K562 (cell line): ENCODE results near the gene SLC25A5. TPM values are rescaled to one million over a fixed set of nuclear protein-coding genes. Genes with fewer than 3 reads are reported as not detected.
"Not testable (repeated sequence)": the region's sequence is repeated elsewhere in the genome, so short reads cannot be mapped to it uniquely, and the experiment has no call there.

Source experiments
- ATAC-seq: fragments of 200-7000 bp; cut with Tn5 transposase; 3 replicates; pipeline ENCODE4 v1.9.1; 2020; ENCODE audit warnings: moderate library complexity
- BruUV-seq: library from RNA; stranded (reverse); fragments of 400-500 nt; replicated peaks from 2 replicates; lab custom pipeline; 2021; lab: Mats Ljungman, UMichigan
- CTCF ChIA-PET: fragments of 300-600 bp; formaldehyde crosslinking; extraction: SDS; loops from one replicate; lab custom pipeline; 2021; ENCODE audit warnings: low intra/inter-chr PET ratio; lab: Yijun Ruan, JAX
- POLR2A ChIA-PET: fragments of 300-600, 350-650 bp; sonication (Branson Sonifier 250); formaldehyde crosslinking; extraction: SDS; loops from one replicate; lab custom pipeline; 2021; ENCODE audit warnings: antibody characterized with exemption, inconsistent platforms; lab: Yijun Ruan, JAX
- DNase-seq, 4 experiments: peaks; one replicate each; pipeline versions ENCODE4 v3.0.0 to v3.0.0-alpha.2; 2011 to 2018; ENCODE audit warnings: low spot score in 3 of 4, mixed read lengths in 3 of 4; ENCODE audit errors: extremely low read depth in 1 of 4
- FAIRE-seq: peaks from 2 replicates; lab custom pipeline; 2011; peaks lifted over from hg19 to GRCh38; lab: Jason Lieb, UNC
- H2AFZ ChIP-seq: 2 replicates; pipeline ENCODE4 v1.6.0; 2011; ENCODE audit warnings: low read depth, low read length, control low read depth, inconsistent platforms
- H3K27ac ChIP-seq: fragments of 200-600 bp; 3 replicates; pipeline ENCODE4 v1.8.0; 2011; ENCODE audit warnings: low read depth, mild to moderate bottlenecking, control low read depth, inconsistent platforms, low read length, moderate library complexity, mixed read lengths; ENCODE audit errors: extremely low read depth
- H3K27me3 ChIP-seq, 2 experiments: fragments of 300-600 bp in 1 of 2; 2 replicates in 1 of 2; 3 replicates in 1 of 2; pipeline versions ENCODE4 v1.6.0 to v1.8.0; 2011; ENCODE audit warnings: inconsistent platforms in 2 of 2, low read length in 2 of 2, mild to moderate bottlenecking in 1 of 2, mixed read lengths in 1 of 2, moderate library complexity in 1 of 2; ENCODE audit not compliant: control insufficient read depth in 2 of 2, insufficient read depth in 2 of 2
- H3K36me3 ChIP-seq: fragments of 300-600 bp; 3 replicates; pipeline ENCODE4 v1.8.0; 2011; ENCODE audit warnings: mild to moderate bottlenecking, low read length, inconsistent platforms; ENCODE audit not compliant: control insufficient read depth, insufficient read depth
- H3K4me1 ChIP-seq, 2 experiments: fragments of 200-600 bp in 1 of 2; replicated peaks in 1 of 2; 2 replicates in 1 of 2; 3 replicates in 1 of 2; pipeline versions ENCODE4 v1.5.1 to v1.8.0; 2011; ENCODE audit warnings: inconsistent platforms in 2 of 2, low read length in 2 of 2, mild to moderate bottlenecking in 1 of 2, mixed read lengths in 1 of 2, moderate library complexity in 1 of 2; ENCODE audit not compliant: control insufficient read depth in 2 of 2, insufficient read depth in 2 of 2
- H3K4me2 ChIP-seq: 2 replicates; pipeline ENCODE4 v1.6.1; 2011; ENCODE audit warnings: low read length, control low read depth, inconsistent platforms, mixed read lengths; ENCODE audit not compliant: insufficient read depth
- H3K4me3 ChIP-seq: fragments of 200-600 bp; sonication (generic), shearing (Covaris generic); 2 replicates; pipeline ENCODE4 v1.5.1; 2016; ENCODE audit warnings: control low read depth, inconsistent platforms
- H3K79me2 ChIP-seq: fragments of 200-600 bp; 3 replicates; pipeline ENCODE4 v1.8.0; 2011; ENCODE audit warnings: low read length, inconsistent platforms; ENCODE audit not compliant: control insufficient read depth, insufficient read depth
- H3K9ac ChIP-seq, 2 experiments: 2 replicates each; pipeline versions ENCODE4 v1.6.0 to v1.6.1; 2011; ENCODE audit warnings: low read depth in 2 of 2, low read length in 2 of 2, control low read depth in 1 of 2, inconsistent platforms in 1 of 2, mild to moderate bottlenecking in 1 of 2, mixed read lengths in 1 of 2; ENCODE audit not compliant: insufficient read depth in 1 of 2
- H3K9me1 ChIP-seq: one replicate; pipeline ENCODE4 v1.6.0; 2011; ENCODE audit warnings: inconsistent platforms, mild to moderate bottlenecking, low read length, moderate library complexity; ENCODE audit not compliant: control insufficient read depth, insufficient read depth
- H3K9me3 ChIP-seq: replicated peaks from 2 replicates; pipeline ENCODE4 v1.5.1; 2011; ENCODE audit warnings: low read depth, low read length, inconsistent platforms; ENCODE audit not compliant: control insufficient read depth, insufficient read depth
- H4K20me1 ChIP-seq: replicated peaks from 2 replicates; pipeline ENCODE4 v1.6.1; 2011; ENCODE audit warnings: low read length, inconsistent platforms, mixed read lengths; ENCODE audit not compliant: control insufficient read depth, insufficient read depth
- BDP1 ChIP-seq: IDR thresholded peaks from 3 replicates; pipeline ENCODE4 v1.6.1; 2011; ENCODE audit not compliant: insufficient read length, insufficient read depth
- ZNF75A ChIP-seq: fragments of 450-650 bp; formaldehyde crosslinking; IDR thresholded peaks from 2 replicates; pipeline ENCODE4 v1.4.0; 2020; ENCODE audit warnings: mild to moderate bottlenecking
- WGBS: fragments of 100-300 bp; shearing (Covaris generic); methylation state at CpG from one replicate; pipeline ENCODE4 v1.1.6; 2016; ENCODE audit warnings: low coverage, mixed read lengths; ENCODE audit not compliant: insufficient coverage; ENCODE audit errors: missing lambda C conversion rate; 5-methylcytosine and 5-hydroxymethylcytosine counted together
- in situ Hi-C: fragments of 300-500 bp; cut with MboI; formaldehyde crosslinking; loops from 4 replicates; pipeline ENCODE4 v1.15.0; 2018; ENCODE audit warnings: inconsistent platforms, mixed read lengths
- intact Hi-C: fragments of 100-400 bp; cut with micrococcal nuclease; formaldehyde crosslinking; loops from 2 replicates; pipeline ENCODE4 v1.14.2; 2022
- polyA plus RNA-seq, 8 experiments: library from polyadenylated mRNA; depleted of rRNA in 4 of 8; stranded (reverse) in 5 of 8; unstranded in 3 of 8; fragments of >200 nt; fragmentation: Nextera tagmentation in 2 of 8; fragmentation: Illumina TruSeq in 1 of 8; extraction: Ambion mirVana in 2 of 8; extraction: Trizol in 1 of 8; gene quantifications; 2 replicates each; pipeline versions ENCODE4 v1.2.1 to v1.2.3, GENCODE V29; 2011 to 2014; ENCODE audit warnings: inconsistent platforms in 1 of 8, missing spikeins in 1 of 8
- total RNA-seq, 7 experiments: library from RNA; depleted of rRNA in 6 of 7; stranded (reverse); fragments of >200 nt in 6 of 7; fragmentation: Illumina TruSeq in 2 of 7; extraction: Trizol in 2 of 7; gene quantifications; 2 replicates each; pipeline versions ENCODE4 v1.2.1 to v1.2.3, GENCODE V29; 2011 to 2021; ENCODE audit warnings: low replicate concordance in 1 of 7

The SLC25A5 gene
- total and polyA plus RNA-seq, 9 of the 15 experiments (the other 6 are each of a cell fraction or from before 2014, with no cell fraction given), result 470 to 5,247 (median 596) TPM

- H3K9ac ChIP-seq, result no peak overlapping the region
- no peaks in the 10 kb centered on the region for H3K79me2 ChIP-seq
- no peaks in the 10 kb centered on the region for H4K20me1 ChIP-seq
- no peaks in the 10 kb centered on the region for H3K36me3 ChIP-seq
- POLR2A ChIA-PET, result interaction anchor here (0.7 to 1.5 kb wide), 3 partner anchors 10 to 299 kb away, joined by 3 to 4 read pairs (median 3); partner anchors contain the start of gene RPL39
- H3K9me3 ChIP-seq, result no peaks in the 10 kb centered on the region
- H3K27ac ChIP-seq, result no peak overlapping the region
- TF ChIP-seq ZNF75A (CRISPR knock-in tag) (no peak), BDP1 (no peak)
- DNase-seq (no peak), ATAC-seq (no peak), FAIRE-seq (no peak)
- no peaks in the 10 kb centered on the region; a peak in 1 of 5 replicates for H3K27me3 ChIP-seq
- no peak overlapping the region for H3K4me3 ChIP-seq
- CTCF ChIA-PET, result no interaction called here
- no peak overlapping the region for H2AFZ ChIP-seq
- no TSS peak for BruUV-seq
- 0% methylated on average over 2 of the region's 2 CpGs for WGBS
- no peak overlapping the region for H3K4me2 ChIP-seq
- in situ Hi-C loops, result no loop called here
- no peaks in the 10 kb centered on the region for H3K9me1 ChIP-seq
- H3K4me1 ChIP-seq, result no peaks in the 10 kb centered on the region; a peak in 1 of 5 replicates
- intact Hi-C loops, result no loop called here
These were observed 24.2 kb downstream of the SLC25A5 start for GRCh38 chrX:119492463-119492862.

GRCh38 chrX:119493851-119494495 is 25.7 kb downstream of the SLC25A5 start:
- H3K4me1 ChIP-seq, H2AFZ ChIP-seq, FAIRE-seq, H3K9me1 ChIP-seq, H3K27ac ChIP-seq, in situ Hi-C loops, H4K20me1 ChIP-seq, H3K27me3 ChIP-seq, ATAC-seq, H3K79me2 ChIP-seq, H3K4me3 ChIP-seq, H3K4me2 ChIP-seq, H3K9me3 ChIP-seq, DNase-seq, H3K9ac ChIP-seq, BruUV-seq, intact Hi-C loops, H3K36me3 ChIP-seq, CTCF ChIA-PET: not testable (repeated sequence)
- WGBS, result 44% methylated on average over 8 of the region's 10 CpGs
- POLR2A ChIA-PET, result interaction anchor here (0.6 to 1.3 kb wide), 4 partner anchors 10 to 26 kb away, joined by 3 to 4 read pairs (median 3); partner anchors contain the start of gene SLC25A5
